Right lobe of liver (tissue), 6 donors: ENCODE data around the gene ALG9. TPM values are rescaled to one million over a fixed set of nuclear protein-coding genes. Genes with fewer than 3 reads are reported as not detected.
A peak's percentile ranks its signal among the peaks of the same experiment; 100 is the strongest.

ENCODE experiments used
- ATAC-seq, 4 donors: fragments of 200-7000 bp; cut with Tn5 transposase; one replicate each; pipeline ENCODE4 v1.9.1; 2020; ENCODE audit warnings: mild to moderate bottlenecking in 4 of 4, moderate library complexity in 4 of 4
- DNase-seq, 3 donors: peaks; one replicate each; pipeline ENCODE4 v3.0.0-alpha.2; 2020
- H3K27ac ChIP-seq, 3 donors: fragments of 200-600 bp; one replicate each; pipeline ENCODE4 v1.8.0; 2022
- H3K27me3 ChIP-seq, 2 donors: fragments of 200-600 bp; one replicate each; pipeline ENCODE4 v1.8.0; 2022
- H3K36me3 ChIP-seq, 4 donors: fragments of 200-600 bp; sonication (generic) in 1 of 4; one replicate each; pipeline versions ENCODE4 v1.5.1 to v1.8.0; 2017 to 2022; ENCODE audit warnings: control low read depth in 1 of 4
- H3K4me1 ChIP-seq, 4 donors: fragments of 200-600 bp; sonication (generic) in 1 of 4; one replicate each; pipeline versions ENCODE4 v1.5.1 to v1.8.0; 2017 to 2022; ENCODE audit warnings: control low read depth in 1 of 4
- H3K4me3 ChIP-seq, 3 donors: fragments of 200-600 bp; one replicate each; pipeline ENCODE4 v1.8.0; 2022
- H3K9me3 ChIP-seq, 4 donors: fragments of 200-600 bp; sonication (generic) in 1 of 4; one replicate each; pipeline versions ENCODE4 v1.5.1 to v1.8.0; 2017 to 2022; ENCODE audit warnings: control low read depth in 1 of 4
- POLR2A ChIP-seq: fragments of 450-650 bp; IDR thresholded peaks from one replicate; pipeline ENCODE4 v1.6.1; 2017; ENCODE audit warnings: antibody characterized with exemption, mild to moderate bottlenecking
- WGBS: methylation state at CpG from one replicate; pipeline ENCODE4 v1.1.6; 2018; ENCODE audit warnings: low coverage, low lambda C conversion rate; ENCODE audit not compliant: insufficient coverage; ENCODE audit errors: missing lambda C conversion rate; 5-methylcytosine and 5-hydroxymethylcytosine counted together
- intact Hi-C, 2 donors: fragments of 100-400 bp; cut with DNase I; formaldehyde crosslinking; loops; one replicate each; pipeline versions ENCODE4 v1.11.2 to v1.14.1; 2022
- long read RNA-seq: library from polyadenylated mRNA; unstranded; transcript quantifications from one replicate; pipeline ENCODE4 v2.0.0, GENCODE V29; 2019
- total RNA-seq, 6 experiments: library from RNA; depleted of rRNA in 2 of 6; stranded (reverse); fragments of >200 nt in 2 of 6; fragmentation: NEBNext Ultra II Directional in 3 of 6; extraction: Animal tissue kit (Norgen Biotek cat#: 25700) in 3 of 6; gene quantifications; one replicate each; pipeline versions ENCODE4 v1.1.0 to v1.2.4, GENCODE V29; 2016 to 2023
- TF ChIP-seq, protein P1 (sequence below), 4 donors: fragments of 200-600 bp in 3 of 4; fragments of 450-650 bp in 1 of 4; IDR thresholded peaks; one replicate each; pipeline versions ENCODE4 v1.5.1 to v1.8.0; 2016 to 2022; ENCODE audit warnings: antibody characterized with exemption in 4 of 4, mild to moderate bottlenecking in 2 of 4
- donor health status: DM: no; HTN: yes; CAD: no.
- donor health status: DM: no; HTN: no; CAD: no.
- donor health status: DM: no; HTN: no; CAD: no.
- donor health status: DM: no; HTN: yes; CAD: no.
- donor health status: DM: no; HTN: yes; CAD: no.

ALG9 gene, protein sequence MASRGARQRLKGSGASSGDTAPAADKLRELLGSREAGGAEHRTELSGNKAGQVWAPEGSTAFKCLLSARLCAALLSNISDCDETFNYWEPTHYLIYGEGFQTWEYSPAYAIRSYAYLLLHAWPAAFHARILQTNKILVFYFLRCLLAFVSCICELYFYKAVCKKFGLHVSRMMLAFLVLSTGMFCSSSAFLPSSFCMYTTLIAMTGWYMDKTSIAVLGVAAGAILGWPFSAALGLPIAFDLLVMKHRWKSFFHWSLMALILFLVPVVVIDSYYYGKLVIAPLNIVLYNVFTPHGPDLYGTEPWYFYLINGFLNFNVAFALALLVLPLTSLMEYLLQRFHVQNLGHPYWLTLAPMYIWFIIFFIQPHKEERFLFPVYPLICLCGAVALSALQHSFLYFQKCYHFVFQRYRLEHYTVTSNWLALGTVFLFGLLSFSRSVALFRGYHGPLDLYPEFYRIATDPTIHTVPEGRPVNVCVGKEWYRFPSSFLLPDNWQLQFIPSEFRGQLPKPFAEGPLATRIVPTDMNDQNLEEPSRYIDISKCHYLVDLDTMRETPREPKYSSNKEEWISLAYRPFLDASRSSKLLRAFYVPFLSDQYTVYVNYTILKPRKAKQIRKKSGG
- 10 to 100 TPM; 15.0 to 20.8 (median 18.2) TPM for total RNA-seq
- long read RNA-seq, partial matches to known transcripts, result 0 of 5 reads
- long read RNA-seq, other reads (novel, unspliced or antisense), result 2 of 5 reads

DNA sequence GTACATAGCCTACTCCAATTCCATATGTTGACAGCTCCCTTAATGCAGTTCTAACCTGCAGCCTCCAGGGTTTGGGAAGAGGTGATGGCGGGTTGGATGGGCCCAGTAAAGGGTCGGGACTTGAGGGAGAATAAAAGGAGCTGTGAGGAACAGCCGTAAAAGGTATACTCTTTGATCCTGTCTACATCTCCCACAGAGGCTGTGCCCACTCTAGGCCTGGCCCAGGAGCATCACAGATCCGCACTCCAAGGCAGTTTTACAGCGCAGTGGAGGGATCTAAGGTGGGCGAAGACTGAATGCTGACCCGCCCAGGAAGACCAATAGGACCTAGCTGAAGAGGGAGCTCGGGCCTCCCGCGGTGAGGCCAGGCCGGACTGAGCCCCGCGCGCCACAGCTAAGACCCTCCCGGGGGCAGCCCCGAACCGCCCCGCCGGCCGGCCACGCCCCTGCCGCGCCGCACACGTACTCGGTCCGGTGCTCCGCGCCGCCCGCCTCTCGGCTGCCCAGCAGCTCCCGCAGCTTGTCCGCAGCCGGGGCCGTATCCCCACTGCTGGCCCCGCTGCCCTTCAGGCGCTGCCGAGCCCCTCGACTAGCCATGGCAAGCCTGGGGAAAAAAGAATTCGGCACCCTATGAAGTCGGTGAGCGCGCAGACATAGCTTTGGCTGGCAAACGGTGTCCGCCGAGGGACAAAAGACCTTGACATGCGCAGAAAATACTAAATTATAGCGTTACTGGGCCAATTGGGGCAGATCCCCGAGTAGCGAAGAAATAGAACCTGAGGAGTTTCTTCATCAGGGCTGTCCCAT is at the start of gene ALG9:
TSS of gene ALG9 (minus strand) at position 696 of the 807 bp plus-strand sequence. CDS start at position 597, 99 bp downstream.
- Histone ChIP-seq H3K27me3 (no peaks in the 10 kb centered on the region), H3K36me3 (peaks cover 0 to 27% (median 4%) of the 10 kb centered on the region in 4 donors), H3K4me3 (peak within 1 kb of the TSS; percentile 83 to 98 (median 89)), H3K27ac (peak within 1 kb of the TSS; percentile 89 to 91 (median 90)), H3K4me1 (peaks cover 0 to 16% (median 4%) of the 10 kb centered on the region in 4 donors), H3K9me3 (no peaks in the 10 kb centered on the region)
- ATAC-seq (peak; percentile 89 to 94 (median 92)), DNase-seq (peak; percentile 82 to 89 (median 87))
- TF ChIP-seq POLR2A, result peak; percentile 46
- TF ChIP-seq, protein P1, sequence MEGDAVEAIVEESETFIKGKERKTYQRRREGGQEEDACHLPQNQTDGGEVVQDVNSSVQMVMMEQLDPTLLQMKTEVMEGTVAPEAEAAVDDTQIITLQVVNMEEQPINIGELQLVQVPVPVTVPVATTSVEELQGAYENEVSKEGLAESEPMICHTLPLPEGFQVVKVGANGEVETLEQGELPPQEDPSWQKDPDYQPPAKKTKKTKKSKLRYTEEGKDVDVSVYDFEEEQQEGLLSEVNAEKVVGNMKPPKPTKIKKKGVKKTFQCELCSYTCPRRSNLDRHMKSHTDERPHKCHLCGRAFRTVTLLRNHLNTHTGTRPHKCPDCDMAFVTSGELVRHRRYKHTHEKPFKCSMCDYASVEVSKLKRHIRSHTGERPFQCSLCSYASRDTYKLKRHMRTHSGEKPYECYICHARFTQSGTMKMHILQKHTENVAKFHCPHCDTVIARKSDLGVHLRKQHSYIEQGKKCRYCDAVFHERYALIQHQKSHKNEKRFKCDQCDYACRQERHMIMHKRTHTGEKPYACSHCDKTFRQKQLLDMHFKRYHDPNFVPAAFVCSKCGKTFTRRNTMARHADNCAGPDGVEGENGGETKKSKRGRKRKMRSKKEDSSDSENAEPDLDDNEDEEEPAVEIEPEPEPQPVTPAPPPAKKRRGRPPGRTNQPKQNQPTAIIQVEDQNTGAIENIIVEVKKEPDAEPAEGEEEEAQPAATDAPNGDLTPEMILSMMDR (IDR thresholded peaks at IDR 0.05), result no peak
- intact Hi-C loops, result no loop called here
- WGBS, result under 1% methylated on average over 21 of the region's 51 CpGs

DNA sequence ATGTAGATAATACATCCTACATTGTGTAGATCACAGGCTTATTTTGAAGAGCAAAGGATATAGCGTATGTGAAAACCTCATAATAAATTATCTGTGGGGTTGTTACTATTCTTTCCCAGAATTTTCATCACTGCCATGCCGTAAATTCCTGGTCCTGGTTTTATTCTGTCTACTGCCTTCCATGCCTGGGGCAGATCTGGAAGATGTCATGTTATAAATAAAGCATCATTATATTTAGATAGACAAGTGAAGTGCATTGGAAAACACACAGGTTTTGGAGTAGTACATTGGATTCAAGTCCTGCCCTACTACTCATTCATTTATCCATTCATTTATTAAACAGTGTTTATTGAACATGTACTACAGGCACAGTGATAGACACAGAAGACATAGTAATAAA is 49.5 kb upstream of the ALG9 start:
- WGBS, result 50% methylated on average over 2 of the region's 2 CpGs
- ATAC-seq (no peak), DNase-seq (no peak)
- Histone ChIP-seq H3K27me3 (no peaks in the 10 kb centered on the region), H3K36me3 (no peaks in the 10 kb centered on the region), H3K27ac (no peak overlapping the region), H3K4me3 (no peak overlapping the region), H3K9me3 (no peaks in the 10 kb centered on the region), H3K4me1 (peaks cover 0 to 54% (median 9%) of the 10 kb centered on the region in 4 donors)
- no peak for TF ChIP-seq POLR2A
- TF ChIP-seq, protein P1 (IDR thresholded peaks at IDR 0.05), result no peak
- intact Hi-C loops, result no loop called here

DNA sequence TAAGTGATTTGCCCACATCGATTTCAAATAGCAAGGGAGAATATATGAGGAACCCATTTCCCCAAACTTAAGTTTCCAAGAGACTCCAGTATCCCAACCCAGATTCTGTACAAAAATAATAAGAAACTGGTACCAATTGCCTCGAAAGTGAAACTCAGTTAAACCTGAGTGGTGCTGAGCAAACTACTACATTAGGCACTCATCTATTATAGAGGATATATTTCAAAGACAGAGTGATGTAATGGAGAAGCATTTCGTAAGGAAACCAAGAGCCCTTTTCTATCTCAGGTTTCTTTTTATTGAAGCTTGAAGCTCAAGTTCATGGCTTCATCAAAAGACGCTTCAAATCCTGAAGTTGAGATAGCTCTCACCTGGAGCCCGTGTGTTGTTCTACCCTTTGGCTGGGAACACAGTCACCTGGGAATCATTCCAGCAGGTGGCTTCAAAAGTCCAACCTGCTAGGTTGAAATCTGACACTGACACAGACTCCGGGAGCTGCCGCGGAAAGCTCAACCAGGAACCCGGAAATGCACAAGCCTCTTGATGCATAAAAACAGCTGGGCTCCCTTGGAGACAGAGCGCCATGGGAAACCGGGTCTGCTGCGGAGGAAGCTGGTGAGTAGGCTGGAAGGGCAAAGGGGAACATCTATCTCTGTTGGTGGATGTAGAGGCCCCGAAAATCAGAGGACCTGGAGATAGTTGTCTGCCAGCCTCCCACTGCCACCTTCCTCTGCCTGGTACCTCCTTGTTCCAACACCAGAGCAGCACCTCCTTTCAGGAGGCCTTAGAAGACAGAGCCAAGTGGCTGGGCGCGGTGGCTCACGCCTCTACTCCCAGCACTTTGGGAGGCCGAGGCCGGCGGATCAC is 47.2 kb upstream of the ALG9 start, which contains the start of gene C11orf52:
TSS of gene C11orf52 (plus strand) at position 524 of the 867 bp plus-strand sequence. CDS start at position 584, 60 bp downstream.
- TF ChIP-seq, protein P1 (IDR thresholded peaks at IDR 0.05), result peak in 1 of 4 donors; percentile 14
- TF ChIP-seq POLR2A, result peak; percentile 61
- peak within 1 kb of the TSS; percentile 30 to 58 (median 50) for H3K4me3 ChIP-seq
- H3K36me3 ChIP-seq, result no peaks in the 10 kb centered on the region
- peaks cover 0 to 31% (median 5%) of the 10 kb centered on the region in 4 donors for H3K4me1 ChIP-seq
- H3K27me3 ChIP-seq, result no peaks in the 10 kb centered on the region
- DNase-seq (peak; percentile 76 to 92 (median 82)), ATAC-seq (peak; percentile 86 to 94 (median 92))
- no peaks in the 10 kb centered on the region for H3K9me3 ChIP-seq
- peak within 1 kb of the TSS; percentile 61 to 89 (median 75) for H3K27ac ChIP-seq
- WGBS, result 29% methylated on average over 19 of the region's 19 CpGs
- intact Hi-C loops, result no loop called here
